Endothelial cell of umbilical vein (primary cell): ENCODE measurements around the gene ARNT2. TPM values are rescaled to one million over a fixed set of nuclear protein-coding genes. Genes with fewer than 3 reads are reported as not detected.

Source experiments
- BruUV-seq: library from RNA; stranded (reverse); fragments of 400-500 nt; replicated peaks from 2 replicates; lab custom pipeline; 2021; lab: Mats Ljungman, UMichigan
- CTCF ChIA-PET: fragments of 300-600, 350-600 bp; sonication (Branson Sonifier 250); formaldehyde crosslinking; loops from one replicate; lab custom pipeline; 2021; ENCODE audit warnings: antibody characterized with exemption, inconsistent platforms; lab: Charles Lee
- POLR2A ChIA-PET: fragments of 300-600, 350-600 bp; sonication (Branson Sonifier 250); formaldehyde crosslinking; loops from one replicate; lab custom pipeline; 2021; ENCODE audit warnings: antibody characterized with exemption, inconsistent platforms; lab: Charles Lee
- DNase-seq: peaks from one replicate; pipeline ENCODE4 v3.0.0-alpha.2; 2011; ENCODE audit warnings: low read depth, low spot score
- FAIRE-seq: peaks from 2 replicates; lab custom pipeline; 2011; peaks lifted over from hg19 to GRCh38; lab: Jason Lieb, UNC
- H2AFZ ChIP-seq: 2 replicates; pipeline ENCODE4 v1.6.0; 2012; ENCODE audit warnings: low read depth, low read length, control low read depth, inconsistent platforms
- H3K27ac ChIP-seq: 2 replicates; pipeline ENCODE4 v1.5.1; 2011; ENCODE audit warnings: low read depth, mild to moderate bottlenecking, control low read depth, low read length, moderate library complexity; ENCODE audit not compliant: insufficient read depth
- H3K27me3 ChIP-seq, 2 experiments: 2 replicates each; pipeline versions ENCODE4 v1.6.0 to v1.6.1; 2011; ENCODE audit warnings: low read length in 2 of 2, mixed read lengths in 1 of 2; ENCODE audit not compliant: control insufficient read depth in 2 of 2, insufficient read depth in 2 of 2
- H3K36me3 ChIP-seq, 2 experiments: 2 replicates in 1 of 2; 3 replicates in 1 of 2; pipeline ENCODE4 v1.5.1; 2011; ENCODE audit warnings: low read length in 2 of 2, mild to moderate bottlenecking in 1 of 2, moderate library complexity in 1 of 2; ENCODE audit not compliant: control insufficient read depth in 2 of 2, insufficient read depth in 2 of 2; ENCODE audit errors: extremely low read depth in 1 of 2
- H3K4me1 ChIP-seq: 3 replicates; pipeline ENCODE4 v1.5.1; 2011; ENCODE audit warnings: mild to moderate bottlenecking, low read length; ENCODE audit not compliant: control insufficient read depth, insufficient read depth; ENCODE audit errors: extremely low read depth
- H3K4me2 ChIP-seq: 2 replicates; pipeline ENCODE4 v1.6.1; 2011; ENCODE audit warnings: low read length, control low read depth, mixed read lengths; ENCODE audit not compliant: insufficient read depth
- H3K4me3 ChIP-seq, 3 experiments: fragments of 200-600 bp in 1 of 3; sonication (generic), shearing (Covaris generic) in 1 of 3; replicated peaks in 1 of 3; 2 replicates each; pipeline ENCODE4 v1.5.1; 2011 to 2016; ENCODE audit warnings: control low read depth in 3 of 3, low read length in 3 of 3, mild to moderate bottlenecking in 2 of 3, inconsistent platforms in 1 of 3, low read depth in 1 of 3, moderate library complexity in 1 of 3; ENCODE audit not compliant: insufficient read depth in 1 of 3
- H3K79me2 ChIP-seq: 2 replicates; pipeline ENCODE4 v1.6.0; 2012; ENCODE audit warnings: low read length, inconsistent platforms; ENCODE audit not compliant: control insufficient read depth, insufficient read depth
- H3K9ac ChIP-seq: replicated peaks from 2 replicates; pipeline ENCODE3; 2011; ENCODE audit warnings: low read length, control low read depth; ENCODE audit not compliant: insufficient read depth; ENCODE audit errors: extremely low read depth
- H3K9me1 ChIP-seq: replicated peaks from 3 replicates; pipeline ENCODE4 v1.6.0; 2011; ENCODE audit warnings: mild to moderate bottlenecking, low read length; ENCODE audit not compliant: control insufficient read depth, insufficient read depth; ENCODE audit errors: extremely low read depth
- H3K9me3 ChIP-seq: replicated peaks from 2 replicates; pipeline ENCODE4 v1.5.1; 2012; ENCODE audit warnings: low read length, inconsistent platforms; ENCODE audit not compliant: control insufficient read depth, insufficient read depth
- H4K20me1 ChIP-seq: replicated peaks from 2 replicates; pipeline ENCODE3; 2011; ENCODE audit warnings: mild to moderate bottlenecking, low read length; ENCODE audit not compliant: control insufficient read depth, insufficient read depth; ENCODE audit errors: extremely low read depth
- CTCF ChIP-seq, 2 donors: IDR thresholded peaks; 1 replicate in 1 of 2; 2 replicates in 1 of 2; pipeline ENCODE4 v1.5.1; 2011; ENCODE audit warnings: low read length in 2 of 2, mild to moderate bottlenecking in 2 of 2, moderate library complexity in 2 of 2, control low read depth in 1 of 2, inconsistent platforms in 1 of 2, low read depth in 1 of 2; ENCODE audit not compliant: insufficient read depth in 1 of 2; ENCODE audit errors: extremely low read depth in 1 of 2
- EZH2 ChIP-seq: IDR thresholded peaks from 2 replicates; pipeline ENCODE4 v1.6.1; 2012; ENCODE audit warnings: borderline replicate concordance, low read depth, mild to moderate bottlenecking, moderate library complexity, low read length, inconsistent platforms; ENCODE audit not compliant: severe bottlenecking
- FOS ChIP-seq: IDR thresholded peaks from 2 replicates; pipeline ENCODE4 v1.6.1; 2011; ENCODE audit warnings: mild to moderate bottlenecking, low read length, moderate library complexity, borderline replicate concordance; ENCODE audit not compliant: insufficient read depth
- GATA2 ChIP-seq: IDR thresholded peaks from 2 replicates; pipeline ENCODE4 v1.7.0; 2011; ENCODE audit warnings: low read depth, mild to moderate bottlenecking, moderate library complexity, mixed read lengths, low read length; ENCODE audit not compliant: insufficient read length, insufficient read depth
- JUN ChIP-seq: IDR thresholded peaks from 2 replicates; pipeline ENCODE4 v1.6.1; 2011; ENCODE audit warnings: borderline replicate concordance, low read depth; ENCODE audit not compliant: insufficient read length, insufficient read depth
- MAX ChIP-seq: IDR thresholded peaks from 2 replicates; pipeline ENCODE4 v1.6.1; 2011; ENCODE audit not compliant: insufficient read depth, insufficient read length
- MYC ChIP-seq: IDR thresholded peaks from one replicate; pipeline ENCODE4 v1.6.1; 2011; ENCODE audit warnings: mild to moderate bottlenecking, low read depth, low read length
- POLR2A ChIP-seq: IDR thresholded peaks from 2 replicates; pipeline ENCODE4 v1.6.1; 2012; ENCODE audit warnings: low read depth, mild to moderate bottlenecking, control low read depth, low read length
- POLR2AphosphoS5 ChIP-seq: IDR thresholded peaks from 2 replicates; pipeline ENCODE4 v1.6.1; 2012; ENCODE audit warnings: low read depth, mild to moderate bottlenecking, control low read depth, low read length, moderate library complexity; ENCODE audit not compliant: insufficient read depth
- dilution Hi-C: fragments of 300-500 bp; cut with MboI; formaldehyde crosslinking; loops from one replicate; pipeline ENCODE4 v1.15.0; 2019; ENCODE audit warnings: low sequenced_read_pairs; ENCODE audit not compliant: extremely low pct_ligation_motif_present
- intact Hi-C: fragments of 100-400 bp; cut with micrococcal nuclease; formaldehyde crosslinking; loops from one replicate; pipeline ENCODE4 v1.10.0; 2022
- polyA plus RNA-seq, 4 experiments: library from polyadenylated mRNA; depleted of rRNA in 3 of 4; stranded (reverse) in 3 of 4; unstranded in 1 of 4; fragments of >200 nt; gene quantifications; 2 replicates each; pipeline versions ENCODE4 v1.2.1 to v1.2.3, GENCODE V29; 2011 to 2012; ENCODE audit warnings: missing spikeins in 1 of 4
- total RNA-seq: library from RNA; stranded (reverse); gene quantifications from 2 replicates; pipeline ENCODE4 v1.2.3, GENCODE V29; 2021

ARNT2 gene
- total and polyA plus RNA-seq, 2 donors (not counting 3 experiments of a cell fraction or from before 2014, with no cell fraction given) = 0.03 to 0.20 TPM

- DNase-seq = no peak
- Histone ChIP-seq H3K9me3 (no peaks in the 10 kb centered on the region), H3K27ac (no peak overlapping the region), H3K4me2 (no peak overlapping the region), H3K27me3 (no peaks in the 10 kb centered on the region), H4K20me1 (no peaks in the 10 kb centered on the region), H3K9me1 (no peaks in the 10 kb centered on the region), H3K9ac (no peak overlapping the region), H3K4me3 (no peak overlapping the region), H3K4me1 (no peaks in the 10 kb centered on the region), H3K79me2 (no peaks in the 10 kb centered on the region), H3K36me3 (no peaks in the 10 kb centered on the region), H2AFZ (no peak overlapping the region)
- BruUV-seq = no TSS peak
- no peak for FAIRE-seq
- TF ChIP-seq EZH2 (no peak), JUN (no peak), FOS (no peak), GATA2 (no peak), POLR2A (no peak), MAX (no peak)
- CTCF ChIA-PET = no interaction called here
- POLR2A ChIA-PET = no interaction called here
- dilution Hi-C loops = no loop called here
- intact Hi-C loops = no loop called here
Measured at GRCh38 chr15:80545078-80545477, 140.9 kb downstream of the ARNT2 start.

GRCh38 chr15:80547264-80547663 lies 143.1 kb downstream of the ARNT2 start:
- H3K27ac ChIP-seq = no peak overlapping the region
- FAIRE-seq (no peak), DNase-seq (no peak)
- no peak overlapping the region for H3K9ac ChIP-seq
- H3K4me2 ChIP-seq = no peak overlapping the region
- ChIA-PET CTCF (no interaction called here), POLR2A (no interaction called here)
- no peaks in the 10 kb centered on the region for H3K4me1 ChIP-seq
- no peak overlapping the region for H2AFZ ChIP-seq
- no peaks in the 10 kb centered on the region for H3K27me3 ChIP-seq
- H3K9me1 ChIP-seq = no peaks in the 10 kb centered on the region
- TF ChIP-seq GATA2 (no peak), EZH2 (no peak), FOS (no peak), MYC (no peak), MAX (no peak), CTCF (IDR thresholded peaks at IDR 0.05; ENCODE audit: extremely low read depth in 1 of 2, insufficient read depth in 1 of 2, low read depth in 1 of 2, low read length in 2 of 2) (no peak), POLR2AphosphoS5 (no peak), JUN (no peak), POLR2A (no peak)
- no peaks in the 10 kb centered on the region for H3K36me3 ChIP-seq
- dilution Hi-C loops = no loop called here
- intact Hi-C loops = no loop called here
- H3K4me3 ChIP-seq = no peak overlapping the region
- no TSS peak for BruUV-seq
- no peaks in the 10 kb centered on the region for H4K20me1 ChIP-seq
- no peaks in the 10 kb centered on the region for H3K9me3 ChIP-seq
- H3K79me2 ChIP-seq = no peaks in the 10 kb centered on the region
